ENCODE results near the gene TLE1.
"Not testable (repeated sequence)": the region's sequence is repeated elsewhere in the genome, so short reads cannot be mapped to it uniquely, and the experiment has no call there.

TLE1 gene

DNA sequence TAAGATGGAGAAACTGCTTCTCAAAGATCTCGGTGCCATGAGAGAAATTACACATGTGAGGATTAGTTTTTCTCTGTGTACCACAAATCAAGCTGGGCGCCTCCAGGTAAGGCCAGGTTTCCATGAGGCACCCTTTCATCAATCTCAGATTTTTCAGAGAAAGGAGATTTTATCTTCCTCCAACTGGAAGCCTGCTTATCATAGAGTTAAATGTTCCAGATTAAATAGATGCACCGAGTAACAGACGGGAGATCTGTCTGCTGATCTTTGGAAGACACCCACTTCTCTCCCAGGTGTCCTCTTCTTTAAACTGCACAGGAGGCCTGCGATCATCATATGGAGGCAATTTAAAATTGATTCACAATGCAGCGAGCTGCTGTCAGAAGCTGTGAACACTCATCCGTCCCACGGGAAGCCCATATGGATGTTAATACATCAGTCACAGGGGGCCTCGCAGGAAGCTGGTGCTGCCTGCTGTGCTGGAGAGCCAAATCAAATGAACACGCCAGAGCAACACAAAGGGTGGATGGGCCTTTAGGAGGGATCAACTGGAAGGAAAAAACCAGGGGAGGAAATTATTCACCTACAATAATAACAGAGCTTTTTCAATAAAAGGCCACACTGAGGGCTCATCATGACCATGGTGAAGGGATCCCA is 93.3 kb downstream of the TLE1 start:
- DNase-seq (ENCODE audit: low spot score): no peak
- Histone ChIP-seq H3K27ac (ENCODE audit: poor library complexity, severe bottlenecking) (no peak overlapping the region), H3K27me3 (ENCODE audit: insufficient read depth, poor library complexity, severe bottlenecking) (no peaks in the 10 kb centered on the region), H3K4me3 (ENCODE audit: severe bottlenecking) (no peak overlapping the region), H3K4me1 (ENCODE audit: insufficient read depth, poor library complexity, severe bottlenecking) (peaks cover 9% of the 10 kb centered on the region), H3K9me3 (ENCODE audit: severe bottlenecking) (no peaks in the 10 kb centered on the region), H3K36me3 (ENCODE audit: low read depth) (peaks cover 21% of the 10 kb centered on the region)
- TF ChIP-seq, protein P1, sequence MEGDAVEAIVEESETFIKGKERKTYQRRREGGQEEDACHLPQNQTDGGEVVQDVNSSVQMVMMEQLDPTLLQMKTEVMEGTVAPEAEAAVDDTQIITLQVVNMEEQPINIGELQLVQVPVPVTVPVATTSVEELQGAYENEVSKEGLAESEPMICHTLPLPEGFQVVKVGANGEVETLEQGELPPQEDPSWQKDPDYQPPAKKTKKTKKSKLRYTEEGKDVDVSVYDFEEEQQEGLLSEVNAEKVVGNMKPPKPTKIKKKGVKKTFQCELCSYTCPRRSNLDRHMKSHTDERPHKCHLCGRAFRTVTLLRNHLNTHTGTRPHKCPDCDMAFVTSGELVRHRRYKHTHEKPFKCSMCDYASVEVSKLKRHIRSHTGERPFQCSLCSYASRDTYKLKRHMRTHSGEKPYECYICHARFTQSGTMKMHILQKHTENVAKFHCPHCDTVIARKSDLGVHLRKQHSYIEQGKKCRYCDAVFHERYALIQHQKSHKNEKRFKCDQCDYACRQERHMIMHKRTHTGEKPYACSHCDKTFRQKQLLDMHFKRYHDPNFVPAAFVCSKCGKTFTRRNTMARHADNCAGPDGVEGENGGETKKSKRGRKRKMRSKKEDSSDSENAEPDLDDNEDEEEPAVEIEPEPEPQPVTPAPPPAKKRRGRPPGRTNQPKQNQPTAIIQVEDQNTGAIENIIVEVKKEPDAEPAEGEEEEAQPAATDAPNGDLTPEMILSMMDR (IDR thresholded peaks at IDR 0.05; ENCODE audit: poor library complexity, severe bottlenecking): no peak
- ATAC-seq (ENCODE audit: low read depth): no peak

DNA sequence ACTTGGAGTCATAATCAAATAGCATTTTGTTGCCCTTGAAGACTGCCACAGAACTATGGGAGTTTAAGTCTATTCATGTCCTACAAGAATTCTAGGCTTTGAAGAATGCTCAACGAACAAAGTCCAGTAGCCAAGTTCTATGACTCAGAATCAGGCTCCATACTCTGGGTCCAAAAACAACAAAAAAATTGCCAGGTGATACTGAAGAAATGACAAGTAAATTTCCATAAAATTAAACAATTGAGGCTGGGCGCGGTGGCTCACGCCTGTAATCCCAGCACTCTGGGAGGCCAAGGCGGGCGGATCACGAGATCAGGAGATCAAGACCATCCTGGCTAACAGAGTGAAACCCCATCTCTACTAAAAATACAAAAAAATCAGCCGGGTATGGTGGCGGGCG is 94.1 kb downstream of the TLE1 start:
- not testable (repeated sequence) for H3K27ac ChIP-seq (ENCODE audit: poor library complexity, severe bottlenecking); H3K27me3 ChIP-seq (ENCODE audit: insufficient read depth, poor library complexity, severe bottlenecking); H3K4me3 ChIP-seq (ENCODE audit: severe bottlenecking); H3K4me1 ChIP-seq (ENCODE audit: insufficient read depth, poor library complexity, severe bottlenecking); ATAC-seq (ENCODE audit: low read depth); H3K9me3 ChIP-seq (ENCODE audit: severe bottlenecking); DNase-seq (ENCODE audit: low spot score)
- H3K36me3 ChIP-seq (ENCODE audit: low read depth): peaks cover 21% of the 10 kb centered on the region

DNA sequence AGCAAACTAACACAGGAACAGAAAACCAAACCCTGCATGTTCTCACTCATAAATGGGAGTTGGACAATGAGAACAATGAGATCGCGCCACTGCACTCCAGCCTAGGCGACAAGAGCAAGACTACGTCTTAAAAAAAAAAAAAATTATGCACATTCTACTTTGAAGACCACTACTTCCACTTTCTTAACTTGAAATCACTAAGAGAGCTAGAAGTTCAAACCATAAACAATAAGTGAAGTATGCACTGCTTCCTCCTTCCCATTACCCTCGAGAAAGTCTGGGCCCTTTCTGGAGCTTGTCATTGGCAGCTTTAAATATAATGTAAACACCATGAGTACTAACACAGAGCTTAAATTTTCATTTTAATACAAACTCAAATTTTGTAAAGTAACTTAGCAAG is 94.9 kb downstream of the TLE1 start:
- no peak overlapping the region for H3K27ac ChIP-seq (ENCODE audit: poor library complexity, severe bottlenecking)
- no peaks in the 10 kb centered on the region for H3K27me3 ChIP-seq (ENCODE audit: insufficient read depth, poor library complexity, severe bottlenecking)
- ATAC-seq (ENCODE audit: low read depth): no peak
- DNase-seq (ENCODE audit: low spot score): no peak
- H3K4me3 ChIP-seq (ENCODE audit: severe bottlenecking): no peak overlapping the region
- H3K36me3 ChIP-seq (ENCODE audit: low read depth): peaks cover 21% of the 10 kb centered on the region
- TF ChIP-seq, protein P1 (IDR thresholded peaks at IDR 0.05; ENCODE audit: poor library complexity, severe bottlenecking): no peak
- H3K4me1 ChIP-seq (ENCODE audit: insufficient read depth, poor library complexity, severe bottlenecking): peaks cover 7% of the 10 kb centered on the region
- no peaks in the 10 kb centered on the region for H3K9me3 ChIP-seq (ENCODE audit: severe bottlenecking)

DNA sequence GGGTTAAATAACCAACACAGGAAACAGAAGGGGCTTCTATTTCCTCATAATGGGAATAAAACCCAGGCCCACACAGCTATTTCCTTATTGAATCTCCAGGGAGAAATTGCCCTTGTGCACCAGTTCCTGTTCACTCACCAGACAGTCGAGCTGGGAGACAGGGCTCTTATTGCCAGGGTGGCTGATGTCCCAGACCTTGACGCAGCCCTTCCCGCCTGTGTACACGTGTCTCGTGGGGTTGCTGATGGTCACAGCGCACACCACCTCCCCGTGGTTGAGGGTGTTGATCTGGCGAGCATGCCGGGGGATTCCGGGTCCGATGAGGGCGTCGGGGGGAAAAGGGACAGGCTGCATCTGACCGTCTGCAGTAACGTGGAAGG is 96.5 kb downstream of the TLE1 start:
- TF ChIP-seq, protein P1 (IDR thresholded peaks at IDR 0.05; ENCODE audit: poor library complexity, severe bottlenecking): no peak
- Histone ChIP-seq H3K9me3 (ENCODE audit: severe bottlenecking) (no peaks in the 10 kb centered on the region), H3K27ac (ENCODE audit: poor library complexity, severe bottlenecking) (no peak overlapping the region), H3K4me3 (ENCODE audit: severe bottlenecking) (no peak overlapping the region), H3K27me3 (ENCODE audit: insufficient read depth, poor library complexity, severe bottlenecking) (no peaks in the 10 kb centered on the region), H3K4me1 (ENCODE audit: insufficient read depth, poor library complexity, severe bottlenecking) (peaks cover 16% of the 10 kb centered on the region), H3K36me3 (ENCODE audit: low read depth) (peaks cover 32% of the 10 kb centered on the region)
- ATAC-seq (ENCODE audit: low read depth): no peak
- no peak for DNase-seq (ENCODE audit: low spot score)

DNA sequence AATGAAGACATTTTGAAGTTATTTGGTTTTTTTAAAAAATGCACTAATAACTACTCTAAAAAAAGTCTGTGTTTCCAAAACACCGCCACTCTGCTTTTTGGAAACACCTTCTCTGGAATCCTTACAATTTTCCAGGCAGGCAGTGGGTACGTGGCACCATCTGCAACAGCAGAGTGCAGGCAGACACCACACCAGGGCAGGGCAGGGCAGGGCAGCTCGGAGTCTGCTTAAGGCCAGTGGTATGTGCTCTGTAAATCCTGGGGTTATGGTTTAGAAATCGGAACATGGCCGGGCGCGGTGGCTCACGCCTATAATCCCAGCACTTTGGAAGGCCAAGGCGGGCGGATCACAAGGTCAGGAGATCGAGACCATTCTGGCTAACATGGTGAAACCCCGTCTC is 97.6 kb downstream of the TLE1 start:
- Histone ChIP-seq H3K4me1 (ENCODE audit: insufficient read depth, poor library complexity, severe bottlenecking) (peaks cover 27% of the 10 kb centered on the region), H3K4me3 (ENCODE audit: severe bottlenecking) (no peak overlapping the region), H3K36me3 (ENCODE audit: low read depth) (peaks cover 36% of the 10 kb centered on the region), H3K9me3 (ENCODE audit: severe bottlenecking) (no peaks in the 10 kb centered on the region), H3K27me3 (ENCODE audit: insufficient read depth, poor library complexity, severe bottlenecking) (no peaks in the 10 kb centered on the region), H3K27ac (ENCODE audit: poor library complexity, severe bottlenecking) (no peak overlapping the region)
- no peak for ATAC-seq (ENCODE audit: low read depth)
- DNase-seq (ENCODE audit: low spot score): no peak
- TF ChIP-seq, protein P1 (IDR thresholded peaks at IDR 0.05; ENCODE audit: poor library complexity, severe bottlenecking): no peak
